ENCODE measurements around the gene SEMA5B. TPM values are rescaled to one million over a fixed set of nuclear protein-coding genes. Genes with fewer than 3 reads are reported as not detected.

Gene SEMA5B
- total RNA-seq, 1 donor from 2014 or later: 68.8 TPM

DNA sequence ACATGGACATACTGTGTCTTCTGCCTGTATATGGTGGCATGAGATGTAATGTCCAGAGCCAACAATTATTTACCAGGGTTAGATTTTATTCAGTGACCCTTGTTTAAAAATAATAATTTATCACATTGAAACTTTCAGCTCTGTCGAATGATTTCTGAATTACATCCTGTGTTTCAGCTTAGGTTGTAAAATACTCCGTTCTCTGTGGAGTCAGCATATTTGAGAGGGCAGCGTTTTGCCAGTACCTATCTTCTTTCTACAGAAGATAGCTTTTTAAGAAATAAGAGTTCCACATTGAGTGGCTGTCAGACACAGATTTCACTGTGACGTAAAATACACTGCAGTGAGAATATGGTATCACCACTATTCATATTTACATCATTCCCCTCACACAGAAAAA, 147.4 kb downstream of the SEMA5B start:
- H3K9me3 Mint-ChIP-seq (ENCODE audit: low read depth): no peaks in the 10 kb centered on the region
- H3K4me3 Mint-ChIP-seq (ENCODE audit: unreplicated experiment): no peak overlapping the region
- H3K4me1 Mint-ChIP-seq (ENCODE audit: low read depth): no peaks in the 10 kb centered on the region
- no peaks in the 10 kb centered on the region for H3K27me3 Mint-ChIP-seq (ENCODE audit: low read depth)
- H3K27ac Mint-ChIP-seq (ENCODE audit: unreplicated experiment): no peak overlapping the region
- TF ChIP-seq, protein P1, sequence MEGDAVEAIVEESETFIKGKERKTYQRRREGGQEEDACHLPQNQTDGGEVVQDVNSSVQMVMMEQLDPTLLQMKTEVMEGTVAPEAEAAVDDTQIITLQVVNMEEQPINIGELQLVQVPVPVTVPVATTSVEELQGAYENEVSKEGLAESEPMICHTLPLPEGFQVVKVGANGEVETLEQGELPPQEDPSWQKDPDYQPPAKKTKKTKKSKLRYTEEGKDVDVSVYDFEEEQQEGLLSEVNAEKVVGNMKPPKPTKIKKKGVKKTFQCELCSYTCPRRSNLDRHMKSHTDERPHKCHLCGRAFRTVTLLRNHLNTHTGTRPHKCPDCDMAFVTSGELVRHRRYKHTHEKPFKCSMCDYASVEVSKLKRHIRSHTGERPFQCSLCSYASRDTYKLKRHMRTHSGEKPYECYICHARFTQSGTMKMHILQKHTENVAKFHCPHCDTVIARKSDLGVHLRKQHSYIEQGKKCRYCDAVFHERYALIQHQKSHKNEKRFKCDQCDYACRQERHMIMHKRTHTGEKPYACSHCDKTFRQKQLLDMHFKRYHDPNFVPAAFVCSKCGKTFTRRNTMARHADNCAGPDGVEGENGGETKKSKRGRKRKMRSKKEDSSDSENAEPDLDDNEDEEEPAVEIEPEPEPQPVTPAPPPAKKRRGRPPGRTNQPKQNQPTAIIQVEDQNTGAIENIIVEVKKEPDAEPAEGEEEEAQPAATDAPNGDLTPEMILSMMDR (IDR thresholded peaks at IDR 0.05): no peak
- DNase-seq (ENCODE audit: low spot score): no peak
- peaks cover 9% of the 10 kb centered on the region for H3K36me3 Mint-ChIP-seq (ENCODE audit: low read depth)

DNA sequence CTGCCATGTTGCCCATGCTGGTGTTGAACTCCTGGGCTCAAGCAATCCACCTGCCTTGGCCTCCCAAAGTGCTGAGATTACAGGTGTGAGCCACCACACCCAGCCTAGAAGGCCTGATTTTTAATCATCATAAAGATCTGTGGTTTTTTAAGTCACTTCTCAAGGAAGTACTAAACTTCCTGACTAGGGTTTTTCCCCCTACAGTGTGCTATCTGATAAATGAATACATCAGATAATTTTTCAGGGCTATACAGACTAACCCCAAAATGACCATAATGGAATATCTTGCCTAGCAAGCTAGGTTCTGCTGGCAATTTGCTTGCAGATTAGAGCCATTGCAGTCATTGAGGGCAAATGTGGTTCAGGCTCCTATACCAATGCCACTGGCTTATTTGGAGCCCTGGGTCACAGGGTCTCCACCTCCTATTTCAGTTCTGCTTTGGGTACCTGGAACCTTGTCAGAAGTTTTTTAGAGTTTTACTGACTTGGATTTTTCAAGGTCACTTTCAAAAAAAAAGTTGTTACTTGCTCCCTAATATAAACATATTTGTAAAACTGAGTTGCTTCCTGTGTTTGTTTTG, 151.9 kb downstream of the SEMA5B start:
- DNase-seq (ENCODE audit: low spot score): no peak
- Mint-ChIP-seq H3K9me3 (ENCODE audit: low read depth) (no peaks in the 10 kb centered on the region), H3K4me1 (ENCODE audit: low read depth) (peaks cover 7% of the 10 kb centered on the region), H3K4me3 (ENCODE audit: unreplicated experiment) (no peak overlapping the region), H3K27ac (ENCODE audit: unreplicated experiment) (no peak overlapping the region), H3K36me3 (ENCODE audit: low read depth) (peaks cover 6% of the 10 kb centered on the region), H3K27me3 (ENCODE audit: low read depth) (no peaks in the 10 kb centered on the region)
- TF ChIP-seq, protein P1 (IDR thresholded peaks at IDR 0.05): no peak

DNA sequence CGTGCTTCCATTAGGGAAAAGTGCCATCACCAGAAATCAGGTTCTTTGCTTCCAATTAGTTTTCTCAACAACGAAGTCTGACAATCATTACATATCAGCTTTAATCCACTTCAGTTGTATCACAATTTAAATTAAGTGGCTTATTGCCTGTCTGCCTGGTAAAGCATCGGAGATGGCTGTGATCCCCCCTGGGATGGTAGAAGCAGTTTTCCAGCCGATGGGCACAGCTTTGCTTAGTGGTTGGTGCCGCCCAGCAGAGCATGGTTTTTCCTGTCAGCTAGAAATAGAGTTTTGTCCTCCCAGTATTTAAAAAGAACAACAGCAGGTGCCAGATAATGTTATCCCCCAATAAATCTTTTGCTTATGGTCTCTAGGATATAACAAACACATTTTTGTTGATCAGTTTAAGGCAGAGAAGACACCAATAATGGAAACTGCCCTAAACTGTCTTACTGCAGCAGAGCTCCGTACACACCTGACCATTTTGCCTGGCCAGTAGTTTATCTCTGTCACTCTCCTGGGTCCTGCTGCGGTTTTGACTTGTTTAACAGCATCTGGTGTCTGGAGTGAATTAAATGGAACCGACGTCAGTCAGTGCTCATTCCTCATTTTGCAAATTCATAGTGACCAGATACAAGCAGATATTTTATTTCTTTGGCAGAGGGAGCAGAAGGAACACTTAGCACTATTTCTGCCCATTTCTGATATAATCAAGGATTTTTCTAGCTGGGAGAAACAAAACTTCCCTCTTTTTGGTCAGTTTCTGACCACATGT, 153.6 kb downstream of the SEMA5B start:
- no peaks in the 10 kb centered on the region for H3K27me3 Mint-ChIP-seq (ENCODE audit: low read depth)
- no peak overlapping the region for H3K4me3 Mint-ChIP-seq (ENCODE audit: unreplicated experiment)
- peaks cover 7% of the 10 kb centered on the region for H3K4me1 Mint-ChIP-seq (ENCODE audit: low read depth)
- no peaks in the 10 kb centered on the region for H3K9me3 Mint-ChIP-seq (ENCODE audit: low read depth)
- TF ChIP-seq, protein P1 (IDR thresholded peaks at IDR 0.05): no peak
- peaks cover 2% of the 10 kb centered on the region for H3K36me3 Mint-ChIP-seq (ENCODE audit: low read depth)
- no peak for DNase-seq (ENCODE audit: low spot score)
- no peak overlapping the region for H3K27ac Mint-ChIP-seq (ENCODE audit: unreplicated experiment)

DNA sequence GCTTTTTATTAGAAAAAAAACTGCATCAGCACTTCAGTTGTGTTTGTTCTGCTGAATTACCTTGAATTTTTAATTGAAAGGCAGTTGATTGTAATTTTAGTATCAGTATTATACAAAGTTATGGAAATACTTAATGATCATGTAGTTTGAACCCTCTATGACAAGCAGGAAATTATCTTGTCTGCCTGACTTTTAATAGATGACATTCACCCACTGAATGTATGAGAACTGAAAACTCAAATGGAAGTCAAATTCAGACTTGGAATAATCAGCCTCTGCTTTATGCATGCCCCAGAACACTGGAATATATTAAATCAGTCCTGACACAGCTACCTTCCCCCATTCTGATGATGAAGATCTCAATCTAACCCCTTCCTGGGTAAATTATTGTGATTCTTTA, 159.2 kb downstream of the SEMA5B start:
- Mint-ChIP-seq H3K4me3 (ENCODE audit: unreplicated experiment) (no peak overlapping the region), H3K9me3 (ENCODE audit: low read depth) (no peaks in the 10 kb centered on the region), H3K27ac (ENCODE audit: unreplicated experiment) (no peak overlapping the region), H3K4me1 (ENCODE audit: low read depth) (peaks cover 13% of the 10 kb centered on the region), H3K36me3 (ENCODE audit: low read depth) (peaks cover 4% of the 10 kb centered on the region), H3K27me3 (ENCODE audit: low read depth) (no peaks in the 10 kb centered on the region)
- DNase-seq (ENCODE audit: low spot score): no peak
- TF ChIP-seq, protein P1 (IDR thresholded peaks at IDR 0.05): no peak

DNA sequence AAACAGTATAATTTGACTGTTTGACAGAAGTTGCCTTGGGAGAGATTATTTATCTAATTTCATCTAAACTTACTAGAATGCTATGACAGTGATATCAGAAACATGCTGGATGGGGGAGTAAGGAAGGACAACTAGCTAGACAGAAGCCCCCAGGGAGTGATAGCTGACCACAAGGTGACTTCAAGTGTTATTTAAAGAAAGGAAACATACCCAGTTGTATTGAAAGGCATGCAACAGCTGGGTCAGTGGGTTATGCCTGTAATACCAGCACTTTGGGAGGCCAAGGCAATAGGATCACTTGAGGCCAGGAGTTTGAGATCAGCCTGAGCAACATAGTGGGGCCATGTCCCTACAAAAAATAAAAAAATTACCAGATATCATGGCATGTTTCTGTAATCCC, 163.1 kb downstream of the SEMA5B start:
- peaks cover 6% of the 10 kb centered on the region for H3K4me1 Mint-ChIP-seq (ENCODE audit: low read depth)
- H3K27me3 Mint-ChIP-seq (ENCODE audit: low read depth): no peaks in the 10 kb centered on the region
- H3K36me3 Mint-ChIP-seq (ENCODE audit: low read depth): peaks cover 7% of the 10 kb centered on the region
- H3K4me3 Mint-ChIP-seq (ENCODE audit: unreplicated experiment): no peak overlapping the region
- no peak for DNase-seq (ENCODE audit: low spot score)
- H3K27ac Mint-ChIP-seq (ENCODE audit: unreplicated experiment): no peak overlapping the region
- H3K9me3 Mint-ChIP-seq (ENCODE audit: low read depth): no peaks in the 10 kb centered on the region
- TF ChIP-seq, protein P1 (IDR thresholded peaks at IDR 0.05): no peak
